GM12874 (cell line): Measurements from ENCODE around the gene POU2AF2.

Experiments used
- CTCF ChIP-seq: IDR thresholded peaks from 2 replicates; pipeline ENCODE4 v1.5.1; 2011; ENCODE audit warnings: low read depth, mild to moderate bottlenecking, control low read depth, low read length, moderate library complexity; ENCODE audit not compliant: insufficient read depth

The POU2AF2 gene

GRCh38 chr11:111264646-111265045 lies 19.1 kb downstream of the POU2AF2 start:
- no peak for TF ChIP-seq CTCF

GRCh38 chr11:111265421-111265820 lies 19.9 kb downstream of the POU2AF2 start:
- TF ChIP-seq CTCF, result no peak

GRCh38 chr11:111269146-111269868 lies 23.8 kb downstream of the POU2AF2 start:
- TF ChIP-seq CTCF, result no peak

GRCh38 chr11:111272420-111272819 lies 26.9 kb downstream of the POU2AF2 start:
- no peak for TF ChIP-seq CTCF

- no peak for TF ChIP-seq CTCF
Measured at GRCh38 chr11:111282562-111283075, 37.1 kb downstream of the POU2AF2 start.

- TF ChIP-seq CTCF, result no peak
Measured at GRCh38 chr11:111283945-111284481, 38.5 kb downstream of the POU2AF2 start.

GRCh38 chr11:111285189-111286091 lies 39.9 kb downstream of the POU2AF2 start:
- no peak for TF ChIP-seq CTCF
